Measurements from ENCODE around the gene GPR85.

GPR85 gene

GRCh38 chr7:113094517-113095249, 8.1 kb upstream of the GPR85 start:
- no peak overlapping the region for H3K4me2 ChIP-seq (ENCODE audit: low read length)
- H3K79me2 ChIP-seq, result no peaks in the 10 kb centered on the region
- no peak overlapping the region for H2AFZ ChIP-seq
- no peaks in the 10 kb centered on the region for H3K9me3 ChIP-seq (ENCODE audit: control insufficient read depth, low read length)
- H3K4me1 ChIP-seq, result peaks cover 6% of the 10 kb centered on the region
- TF ChIP-seq, protein P1, sequence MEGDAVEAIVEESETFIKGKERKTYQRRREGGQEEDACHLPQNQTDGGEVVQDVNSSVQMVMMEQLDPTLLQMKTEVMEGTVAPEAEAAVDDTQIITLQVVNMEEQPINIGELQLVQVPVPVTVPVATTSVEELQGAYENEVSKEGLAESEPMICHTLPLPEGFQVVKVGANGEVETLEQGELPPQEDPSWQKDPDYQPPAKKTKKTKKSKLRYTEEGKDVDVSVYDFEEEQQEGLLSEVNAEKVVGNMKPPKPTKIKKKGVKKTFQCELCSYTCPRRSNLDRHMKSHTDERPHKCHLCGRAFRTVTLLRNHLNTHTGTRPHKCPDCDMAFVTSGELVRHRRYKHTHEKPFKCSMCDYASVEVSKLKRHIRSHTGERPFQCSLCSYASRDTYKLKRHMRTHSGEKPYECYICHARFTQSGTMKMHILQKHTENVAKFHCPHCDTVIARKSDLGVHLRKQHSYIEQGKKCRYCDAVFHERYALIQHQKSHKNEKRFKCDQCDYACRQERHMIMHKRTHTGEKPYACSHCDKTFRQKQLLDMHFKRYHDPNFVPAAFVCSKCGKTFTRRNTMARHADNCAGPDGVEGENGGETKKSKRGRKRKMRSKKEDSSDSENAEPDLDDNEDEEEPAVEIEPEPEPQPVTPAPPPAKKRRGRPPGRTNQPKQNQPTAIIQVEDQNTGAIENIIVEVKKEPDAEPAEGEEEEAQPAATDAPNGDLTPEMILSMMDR (IDR thresholded peaks at IDR 0.05), result no peak
- no peak overlapping the region for H3K27ac ChIP-seq
- no peak overlapping the region for H3K9ac ChIP-seq
- no peak overlapping the region for H3K4me3 ChIP-seq (ENCODE audit: low read depth, low read length)
- no peaks in the 10 kb centered on the region for H3K27me3 ChIP-seq (ENCODE audit: control insufficient read depth, insufficient read depth, low read length)
- H3K36me3 ChIP-seq (ENCODE audit: control insufficient read depth, insufficient read depth, low read length), result no peaks in the 10 kb centered on the region

GRCh38 chr7:113093561-113093960, 6.9 kb upstream of the GPR85 start:
- TF ChIP-seq, protein P1 (IDR thresholded peaks at IDR 0.05), result no peak
- no peak overlapping the region for H3K9ac ChIP-seq
- no peaks in the 10 kb centered on the region for H3K79me2 ChIP-seq
- H3K4me3 ChIP-seq (ENCODE audit: low read depth, low read length), result no peak overlapping the region
- H3K9me3 ChIP-seq (ENCODE audit: control insufficient read depth, low read length), result no peaks in the 10 kb centered on the region
- no peaks in the 10 kb centered on the region for H3K27me3 ChIP-seq (ENCODE audit: control insufficient read depth, insufficient read depth, low read length)
- H3K4me2 ChIP-seq (ENCODE audit: low read length), result no peak overlapping the region
- no peak overlapping the region for H2AFZ ChIP-seq
- no peaks in the 10 kb centered on the region for H3K4me1 ChIP-seq
- no peak overlapping the region for H3K27ac ChIP-seq
- H3K36me3 ChIP-seq (ENCODE audit: control insufficient read depth, insufficient read depth, low read length), result no peaks in the 10 kb centered on the region

DNA sequence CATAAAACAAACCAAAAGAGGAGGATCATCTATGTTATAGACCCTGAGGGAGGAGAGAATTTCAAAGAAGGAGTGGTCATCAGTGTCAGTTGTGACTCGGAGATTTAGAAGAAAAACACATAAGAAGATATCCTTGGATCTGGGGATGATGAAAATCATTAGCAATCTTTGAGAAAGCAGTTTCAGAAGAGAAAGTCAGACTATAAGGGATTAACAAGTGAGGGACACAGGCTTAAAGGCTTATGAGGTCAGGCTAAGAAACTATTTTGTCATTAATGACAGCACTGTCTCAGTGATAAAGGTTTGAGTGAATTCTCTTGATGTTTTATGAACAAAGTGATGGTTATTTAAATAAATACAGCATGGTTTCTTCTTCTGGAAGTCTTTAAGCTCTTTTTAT, 6.1 kb upstream of the GPR85 start:
- peaks cover 5% of the 10 kb centered on the region for H3K4me1 ChIP-seq
- TF ChIP-seq, protein P1 (IDR thresholded peaks at IDR 0.05), result no peak
- H3K9me3 ChIP-seq (ENCODE audit: control insufficient read depth, low read length), result no peaks in the 10 kb centered on the region
- H3K27me3 ChIP-seq (ENCODE audit: control insufficient read depth, insufficient read depth, low read length), result no peaks in the 10 kb centered on the region
- H3K4me3 ChIP-seq (ENCODE audit: low read depth, low read length), result no peak overlapping the region
- no peaks in the 10 kb centered on the region for H3K79me2 ChIP-seq
- H2AFZ ChIP-seq, result no peak overlapping the region
- H3K4me2 ChIP-seq (ENCODE audit: low read length), result no peak overlapping the region
- no peaks in the 10 kb centered on the region for H3K36me3 ChIP-seq (ENCODE audit: control insufficient read depth, insufficient read depth, low read length)
- no peak overlapping the region for H3K9ac ChIP-seq
- no peak overlapping the region for H3K27ac ChIP-seq

DNA sequence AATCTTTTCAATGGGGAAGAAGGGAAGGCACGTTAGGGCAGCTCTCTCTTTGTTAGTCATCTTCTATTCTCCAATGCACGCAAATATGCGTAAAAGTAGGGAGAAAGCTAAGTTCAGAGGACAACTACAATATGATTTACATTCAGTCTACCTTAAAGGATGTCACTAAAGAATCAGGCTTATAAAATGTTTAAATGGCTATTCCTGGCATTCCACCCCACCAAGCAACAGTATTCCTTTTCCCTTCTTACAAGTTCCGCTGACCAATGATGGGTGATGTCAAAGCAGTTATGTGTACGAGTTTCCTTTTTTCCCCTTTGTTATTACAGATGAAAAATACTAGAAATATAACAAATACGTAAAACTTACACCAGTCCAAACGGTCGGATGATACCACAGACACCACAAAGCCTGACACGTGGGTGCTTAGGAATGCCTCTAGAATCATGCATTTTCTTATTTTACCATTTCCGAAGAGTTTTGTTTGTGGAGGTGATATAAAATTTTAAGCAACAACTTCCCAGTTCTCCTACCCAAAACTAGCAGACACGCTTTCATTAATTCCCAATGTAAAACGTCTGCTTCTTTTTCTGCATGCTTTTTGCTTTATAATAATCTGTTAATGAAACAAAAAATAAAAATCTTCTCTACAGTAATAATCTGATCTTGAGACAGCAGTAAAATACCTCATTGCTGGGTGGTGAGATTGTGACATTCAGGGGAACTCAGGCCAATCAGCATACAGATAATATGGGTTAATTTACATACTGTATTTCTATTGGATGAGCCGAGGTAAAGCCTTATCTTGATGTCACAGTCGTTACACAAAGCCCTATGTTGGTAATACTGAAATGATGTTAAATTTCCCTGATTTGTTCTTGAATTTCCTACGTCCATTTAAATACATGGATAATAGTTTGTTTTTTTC, 708 bp upstream of the GPR85 start:
- peaks cover 18% of the 10 kb centered on the region for H3K4me1 ChIP-seq
- no peak overlapping the region for H3K4me2 ChIP-seq (ENCODE audit: low read length)
- H3K27me3 ChIP-seq (ENCODE audit: control insufficient read depth, insufficient read depth, low read length), result no peaks in the 10 kb centered on the region
- H3K27ac ChIP-seq, result peak overlapping the region; percentile 74
- no peak overlapping the region for H3K9ac ChIP-seq
- H3K36me3 ChIP-seq (ENCODE audit: control insufficient read depth, insufficient read depth, low read length), result no peaks in the 10 kb centered on the region
- TF ChIP-seq, protein P1 (IDR thresholded peaks at IDR 0.05), result no peak
- H2AFZ ChIP-seq, result peak overlapping the region; percentile 95
- H3K9me3 ChIP-seq (ENCODE audit: control insufficient read depth, low read length), result no peaks in the 10 kb centered on the region
- H3K4me3 ChIP-seq (ENCODE audit: low read depth, low read length), result no peak overlapping the region
- H3K79me2 ChIP-seq, result no peaks in the 10 kb centered on the region

Measured in parathyroid adenoma (tissue), 2 donors.